ACHN (cell line): Measurements from ENCODE around the gene IBA57.

Source experiments
- DNase-seq: peaks from one replicate; pipeline ENCODE4 v3.0.0-alpha.2; 2015
- in situ Hi-C: cut with HindIII; loops from 2 replicates; pipeline ENCODE4 v1.10.0; 2017; ENCODE audit warnings: low sequenced_read_pairs, low pct_ligation_motif_present, low pct_unique_long_range_greater_than_20kb

Gene IBA57

DNA sequence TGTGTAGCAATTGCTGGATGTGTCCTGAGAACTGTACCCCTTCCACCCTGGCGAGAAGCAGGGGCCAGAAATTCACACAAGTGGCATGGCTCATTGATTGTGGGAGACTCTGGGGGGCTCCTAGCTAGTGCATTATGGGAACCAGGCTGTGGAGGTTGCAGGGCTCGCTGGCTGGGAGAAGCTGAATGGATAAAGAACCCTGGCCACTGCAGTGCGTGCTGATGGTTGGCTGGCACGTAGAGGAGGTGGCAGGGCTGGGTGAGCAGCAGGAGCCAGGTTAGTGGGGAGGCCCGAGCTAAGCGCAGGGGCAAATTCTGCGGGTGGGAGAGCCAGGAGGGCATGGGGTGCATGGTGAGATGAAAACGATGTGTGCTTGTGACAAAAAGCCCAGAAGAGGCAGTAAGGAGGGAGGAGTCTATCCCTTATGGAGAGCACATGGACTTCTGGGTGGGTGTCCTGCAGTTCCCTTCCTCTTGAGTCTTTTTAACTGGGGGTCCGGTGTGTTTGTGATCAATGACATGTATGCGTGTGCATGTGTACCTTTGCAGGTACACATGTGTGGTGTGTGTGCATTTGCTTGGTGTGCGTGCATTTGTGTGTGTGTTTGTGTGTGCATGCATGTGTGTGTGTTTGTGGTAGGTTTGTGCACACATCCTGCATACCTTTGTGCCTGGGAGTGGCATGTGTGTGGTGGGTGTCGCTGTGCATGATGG lies 22.0 kb upstream of the IBA57 start:
- no peak for DNase-seq
- in situ Hi-C loops = no loop called here

DNA sequence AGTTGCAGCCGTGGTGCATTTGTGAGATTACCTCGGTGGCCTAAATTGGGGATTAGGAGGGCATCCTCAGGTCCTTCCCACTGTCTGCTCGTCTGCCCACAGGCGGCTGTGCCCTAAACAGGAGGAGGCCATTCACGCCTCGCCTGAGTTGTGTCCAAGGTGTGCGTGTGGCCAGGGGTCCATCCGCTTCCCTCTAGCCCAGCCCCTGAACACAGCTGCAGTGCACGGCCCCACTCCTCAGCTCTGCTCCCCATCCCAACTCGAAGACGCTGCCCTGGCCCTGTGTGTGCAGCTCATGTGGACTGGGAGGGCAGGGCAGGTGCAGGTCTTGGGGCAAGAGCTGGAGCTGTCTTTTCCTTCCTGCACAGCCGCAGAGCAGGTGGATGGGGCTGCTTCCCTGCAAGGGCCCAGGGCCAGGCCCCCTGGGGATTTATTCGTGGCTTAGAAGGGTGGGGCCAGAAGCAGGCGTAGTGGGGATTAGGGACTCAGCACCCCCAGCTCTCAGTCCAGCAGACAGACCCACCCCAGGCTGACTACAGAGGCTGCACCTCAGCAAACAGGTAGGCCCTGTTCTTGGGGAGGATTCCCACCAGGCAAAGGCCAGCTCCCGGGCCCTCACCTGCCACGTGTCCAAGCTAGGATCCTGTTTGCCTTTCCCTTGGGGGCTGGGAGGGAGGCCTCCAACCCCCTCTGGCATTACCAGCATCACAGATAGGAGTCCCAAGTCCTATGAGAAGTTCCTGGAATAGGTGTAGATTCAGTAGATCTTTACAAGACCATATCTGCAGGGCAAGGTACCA lies 21.2 kb upstream of the IBA57 start:
- no peak for DNase-seq
- in situ Hi-C loops = no loop called here

DNA sequence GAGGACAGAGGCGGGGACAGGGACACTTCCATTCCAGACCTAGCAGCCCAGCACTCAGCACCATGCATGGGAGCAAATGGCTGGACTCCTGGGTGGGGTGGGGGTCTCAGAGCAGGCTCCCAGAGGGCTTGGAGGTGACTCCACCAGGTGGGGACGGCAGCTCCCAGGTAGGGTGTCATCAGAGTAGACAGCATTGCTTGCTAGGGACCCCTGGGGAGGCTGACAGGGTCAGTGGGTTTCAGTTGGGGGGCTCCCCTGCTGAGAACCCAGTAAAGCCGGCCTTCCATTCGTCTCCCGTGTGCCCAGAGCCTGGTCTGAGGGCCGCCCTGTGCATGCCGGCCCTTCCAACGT lies 20.6 kb upstream of the IBA57 start:
- DNase-seq = no peak
- in situ Hi-C loops = no loop called here

GRCh38 chr1:228145463-228146416 lies 19.9 kb upstream of the IBA57 start:
- in situ Hi-C loops = no loop called here

GRCh38 chr1:228146417-228147150 lies 19.0 kb upstream of the IBA57 start:
- DNase-seq = no peak
- in situ Hi-C loops = no loop called here

More at GRCh38 chr1:228145463-228146416, 19.9 kb upstream of the IBA57 start:
- no peak for DNase-seq

- in situ Hi-C loops = no loop called here
- DNase-seq = no peak
These were observed 18.4 kb upstream of the IBA57 start for GRCh38 chr1:228147151-228147693.

DNA sequence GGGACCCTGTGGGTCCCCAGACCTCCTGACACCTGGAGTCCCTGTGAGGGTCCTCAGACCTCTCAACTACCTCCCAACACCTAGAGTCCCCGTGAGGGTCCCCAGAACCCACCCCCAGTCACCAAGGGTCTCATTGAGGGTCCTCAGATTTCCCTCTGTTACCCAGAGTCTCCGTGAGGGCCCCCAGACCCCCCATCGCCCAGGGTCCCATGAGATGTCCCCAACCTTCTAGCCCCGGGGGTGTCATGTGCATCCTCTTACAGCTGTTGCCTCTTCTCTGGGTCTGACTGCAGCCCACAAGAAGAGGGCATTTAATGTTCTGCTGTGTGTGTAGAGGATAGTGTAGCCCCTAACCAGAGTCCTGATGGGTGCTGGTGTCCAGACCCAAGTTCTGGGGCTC lies 17.8 kb upstream of the IBA57 start:
- in situ Hi-C loops = no loop called here
- DNase-seq = no peak

- no peak for DNase-seq
These were observed 17.3 kb upstream of the IBA57 start for GRCh38 chr1:228148196-228148861.

DNA sequence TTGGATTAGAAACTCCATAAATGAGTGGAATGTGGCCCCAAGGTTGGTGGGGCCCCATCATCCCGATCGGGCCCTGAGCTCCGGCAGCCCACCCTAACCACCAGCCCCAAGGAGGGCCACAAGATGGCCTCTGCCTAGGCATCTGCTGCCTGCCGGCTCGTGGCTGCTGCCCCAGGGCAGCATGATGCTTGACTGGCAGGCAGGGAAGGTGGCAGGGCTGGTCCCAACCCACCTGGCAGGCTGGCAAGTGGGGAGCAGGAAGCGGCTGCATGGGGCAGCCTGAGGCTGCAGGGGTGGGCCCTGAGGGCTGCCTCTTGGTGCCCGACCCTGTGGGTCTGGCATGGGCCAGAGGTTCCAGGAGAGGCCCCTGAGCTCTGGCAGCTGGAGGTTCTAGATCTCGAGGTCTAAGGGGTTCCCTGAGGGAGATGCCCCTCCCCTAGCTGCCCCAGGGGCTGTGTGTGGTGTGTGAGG lies 16.6 kb upstream of the IBA57 start:
- no peak for DNase-seq
- in situ Hi-C loops = no loop called here

More at GRCh38 chr1:228148196-228148861, 17.3 kb upstream of the IBA57 start:
- in situ Hi-C loops = no loop called here

DNA sequence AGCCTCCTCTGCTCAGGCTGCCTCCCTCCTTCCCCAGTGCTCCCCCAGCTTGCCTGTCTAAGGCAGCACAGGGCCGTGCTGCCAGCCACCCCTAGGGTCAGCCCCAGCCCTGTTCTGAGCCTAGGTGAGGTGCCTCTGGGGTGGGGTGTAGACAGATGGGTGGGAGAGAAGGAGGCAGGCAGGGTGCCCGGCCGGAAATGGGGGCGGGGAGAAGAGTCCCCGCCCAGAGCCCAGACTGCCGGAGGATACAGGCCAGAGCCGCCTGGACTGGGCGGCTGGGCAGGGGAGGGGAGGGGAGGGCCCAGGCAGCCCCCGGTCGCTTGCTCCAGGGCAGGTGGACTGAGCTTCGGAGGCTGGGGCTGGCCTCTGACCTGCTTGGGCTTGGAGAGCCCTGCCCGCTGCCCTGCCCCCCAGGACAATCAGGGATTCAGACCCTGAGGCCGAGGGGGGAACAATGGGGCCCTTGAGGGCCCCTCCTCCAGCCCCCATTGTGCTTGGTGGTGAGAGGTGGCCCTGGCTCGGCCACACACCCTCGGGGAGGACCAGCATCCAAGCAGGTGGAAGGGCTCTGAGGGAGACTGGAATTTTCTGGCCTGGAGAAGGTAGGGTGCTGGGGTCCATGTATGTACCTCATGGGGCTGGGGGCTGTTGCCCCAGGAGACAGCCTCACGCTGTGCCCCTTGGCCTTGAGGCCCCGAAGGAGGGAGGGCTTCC lies 16.0 kb upstream of the IBA57 start, which contains the start of gene GJC2:
GJC2 (plus strand) TSS at position 525 of the 714 bp plus-strand sequence. CDS start 7,829 bp downstream, outside the sequence.
- DNase-seq = no peak
- in situ Hi-C loops = no loop called here

- in situ Hi-C loops = no loop called here
- DNase-seq = no peak
These were observed 15.5 kb upstream of the IBA57 start for GRCh38 chr1:228150120-228150460.

DNA sequence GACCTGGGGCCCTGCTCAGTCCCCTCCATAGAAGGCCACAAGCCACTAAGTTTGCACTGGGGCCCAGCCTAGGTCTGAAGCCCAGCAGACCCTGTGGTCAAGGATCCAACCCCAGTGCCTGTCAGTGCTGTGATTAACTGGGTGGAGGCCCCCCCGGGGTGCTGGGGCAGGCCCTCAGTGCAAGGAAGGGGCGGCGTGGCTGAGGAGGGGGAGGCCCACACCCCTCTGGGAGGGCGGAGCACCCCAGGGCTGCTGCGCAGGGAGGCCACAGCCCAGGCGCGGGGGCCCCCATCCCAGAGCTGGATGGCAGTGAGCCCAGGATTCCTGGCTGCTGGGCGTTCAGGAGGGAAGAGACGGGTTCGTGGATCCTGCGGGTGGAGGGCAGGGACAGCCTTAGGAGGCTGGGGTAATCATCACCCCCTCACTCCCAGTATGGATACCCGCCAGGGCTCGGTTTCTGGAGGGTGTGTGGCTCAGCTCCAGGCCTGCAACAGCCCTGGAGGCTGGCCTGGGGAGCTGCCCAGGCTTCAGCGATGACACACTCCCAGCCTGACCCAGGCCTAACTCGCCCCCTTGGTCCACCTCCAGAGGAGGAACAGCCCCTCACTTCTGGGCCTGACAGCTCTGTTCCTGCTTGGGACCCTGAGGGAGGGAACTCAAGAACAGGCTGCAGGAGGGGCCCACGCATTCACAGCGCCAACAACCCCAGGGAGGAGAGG lies 15.0 kb upstream of the IBA57 start:
- in situ Hi-C loops = no loop called here

GRCh38 chr1:228151180-228151925 lies 14.3 kb upstream of the IBA57 start:
- in situ Hi-C loops = no loop called here
- DNase-seq = no peak

More for the DNA sequence above, 15.0 kb upstream of the IBA57 start:
- peak; percentile 8 for DNase-seq

- DNase-seq = no peak
- in situ Hi-C loops = no loop called here
These were observed 13.3 kb upstream of the IBA57 start for GRCh38 chr1:228152097-228152917.

DNA sequence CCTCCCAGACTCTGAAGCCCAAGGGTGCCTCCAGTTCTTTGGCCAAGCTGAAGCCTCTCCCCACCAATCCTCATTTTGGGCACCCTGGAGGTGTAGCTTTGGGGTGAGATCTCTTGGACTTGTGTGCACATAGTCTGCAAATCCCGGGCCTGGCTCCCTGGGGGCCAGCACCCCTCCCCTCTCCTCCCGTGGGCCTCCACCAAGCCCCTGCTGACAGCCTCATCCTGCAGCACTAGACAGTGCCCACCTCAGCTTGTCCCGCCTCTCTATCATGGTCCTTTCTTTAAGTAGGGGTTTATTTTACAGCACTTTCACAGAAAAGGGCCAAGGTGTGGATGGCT lies 12.7 kb upstream of the IBA57 start:
- DNase-seq = no peak
- in situ Hi-C loops = no loop called here
